Cardiac muscle cell (in vitro differentiated cells and primary cell): ENCODE data around the gene ERC2. TPM values are rescaled to one million over a fixed set of nuclear protein-coding genes. Genes with fewer than 3 reads are reported as not detected.

Experiments
- DNase-seq, 2 donors: peaks; one replicate each; pipeline versions ENCODE4 v3.0.0 to v3.0.0-alpha.2; 2010 to 2017; ENCODE audit warnings: low read depth in 1 of 2, low spot score in 1 of 2
- H3K27ac ChIP-seq: fragments of 200-600 bp; sonication (generic); 2 replicates; pipeline ENCODE4 v1.5.1; 2016
- H3K27me3 ChIP-seq: fragments of 200-600 bp; sonication (generic); 2 replicates; pipeline ENCODE4 v1.6.0; 2016; ENCODE audit warnings: control low read depth
- H3K36me3 ChIP-seq: fragments of 200-600 bp; sonication (generic); 2 replicates; pipeline ENCODE4 v1.5.1; 2016; ENCODE audit warnings: control low read depth
- H3K4me1 ChIP-seq: fragments of 200-600 bp; sonication (generic); 2 replicates; pipeline ENCODE4 v1.8.1; 2017; ENCODE audit warnings: low read depth, mild to moderate bottlenecking, mixed run types
- H3K4me3 ChIP-seq: fragments of 200-600 bp; sonication (generic); 2 replicates; pipeline ENCODE4 v1.5.1; 2016; ENCODE audit warnings: mild to moderate bottlenecking
- H3K9me3 ChIP-seq: fragments of 200-600 bp; sonication (generic); 2 replicates; pipeline ENCODE4 v1.5.1; 2017; ENCODE audit warnings: low read depth, mild to moderate bottlenecking, control low read depth
- polyA plus RNA-seq: library from polyadenylated mRNA; unstranded; fragments of >200 nt; fragmentation: Nextera tagmentation; extraction: Ambion mirVana; gene quantifications from 2 replicates; pipeline ENCODE4 v1.2.1, GENCODE V29; 2016
- total RNA-seq: library from RNA; depleted of rRNA; stranded (reverse); fragments of >200 nt; gene quantifications from 2 replicates; pipeline ENCODE4 v1.2.3, GENCODE V29; 2016
- TF ChIP-seq, protein P1 (sequence below): IDR thresholded peaks from 2 replicates; pipeline ENCODE4 v1.5.1; 2012; ENCODE audit warnings: low read depth, mild to moderate bottlenecking, low read length

The ERC2 gene
- total and polyA plus RNA-seq, 2 experiments from 2014 or later, result 18.1 to 29.0 TPM

DNA sequence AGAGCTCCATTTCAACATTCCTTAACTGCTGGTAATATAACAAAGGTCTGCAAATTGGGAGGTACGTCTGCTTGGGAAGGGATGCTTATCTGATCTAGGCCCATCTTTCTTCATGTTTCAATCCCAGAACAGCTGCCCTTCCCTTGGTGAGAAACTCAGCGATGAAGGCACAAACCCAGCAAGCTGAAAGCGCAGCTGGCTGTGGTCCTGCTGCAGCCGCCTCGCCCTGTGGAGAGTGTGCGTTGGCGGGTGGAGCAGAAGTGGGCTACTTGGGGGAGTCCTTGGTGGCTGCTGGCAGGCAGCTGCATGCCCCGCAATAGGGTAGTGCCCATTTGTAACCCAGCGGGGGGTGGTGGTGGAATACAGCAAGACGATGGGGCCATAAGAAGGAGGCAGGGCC is 820.6 kb downstream of the ERC2 start:
- no peaks in the 10 kb centered on the region for H3K9me3 ChIP-seq
- no peaks in the 10 kb centered on the region for H3K4me1 ChIP-seq
- H3K27ac ChIP-seq, result no peak overlapping the region
- H3K4me3 ChIP-seq, result no peak overlapping the region
- no peak for DNase-seq
- TF ChIP-seq, protein P1, sequence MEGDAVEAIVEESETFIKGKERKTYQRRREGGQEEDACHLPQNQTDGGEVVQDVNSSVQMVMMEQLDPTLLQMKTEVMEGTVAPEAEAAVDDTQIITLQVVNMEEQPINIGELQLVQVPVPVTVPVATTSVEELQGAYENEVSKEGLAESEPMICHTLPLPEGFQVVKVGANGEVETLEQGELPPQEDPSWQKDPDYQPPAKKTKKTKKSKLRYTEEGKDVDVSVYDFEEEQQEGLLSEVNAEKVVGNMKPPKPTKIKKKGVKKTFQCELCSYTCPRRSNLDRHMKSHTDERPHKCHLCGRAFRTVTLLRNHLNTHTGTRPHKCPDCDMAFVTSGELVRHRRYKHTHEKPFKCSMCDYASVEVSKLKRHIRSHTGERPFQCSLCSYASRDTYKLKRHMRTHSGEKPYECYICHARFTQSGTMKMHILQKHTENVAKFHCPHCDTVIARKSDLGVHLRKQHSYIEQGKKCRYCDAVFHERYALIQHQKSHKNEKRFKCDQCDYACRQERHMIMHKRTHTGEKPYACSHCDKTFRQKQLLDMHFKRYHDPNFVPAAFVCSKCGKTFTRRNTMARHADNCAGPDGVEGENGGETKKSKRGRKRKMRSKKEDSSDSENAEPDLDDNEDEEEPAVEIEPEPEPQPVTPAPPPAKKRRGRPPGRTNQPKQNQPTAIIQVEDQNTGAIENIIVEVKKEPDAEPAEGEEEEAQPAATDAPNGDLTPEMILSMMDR, result no peak
- no peaks in the 10 kb centered on the region for H3K36me3 ChIP-seq
- no peaks in the 10 kb centered on the region for H3K27me3 ChIP-seq

DNA sequence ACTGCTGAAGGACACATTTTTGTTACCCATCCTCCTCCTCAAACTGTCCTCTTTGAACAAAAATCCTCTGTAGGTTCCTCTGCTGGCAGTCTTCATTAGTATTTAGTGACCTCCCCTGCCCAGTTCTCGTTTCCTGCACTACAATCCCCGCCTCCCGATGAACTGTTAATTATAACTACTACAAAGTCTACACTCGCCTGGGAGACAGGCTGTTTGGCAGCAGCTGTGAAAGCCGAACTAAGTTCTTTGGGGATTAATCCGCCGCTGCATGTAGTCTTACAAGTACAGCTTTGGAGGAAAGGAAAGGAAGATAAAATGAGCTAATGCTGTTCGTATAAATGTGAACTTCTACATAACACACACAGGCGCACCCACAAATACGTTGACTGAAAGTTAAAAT is 821.2 kb downstream of the ERC2 start:
- no peak for DNase-seq
- Histone ChIP-seq H3K9me3 (no peaks in the 10 kb centered on the region), H3K4me3 (no peak overlapping the region), H3K36me3 (no peaks in the 10 kb centered on the region), H3K27me3 (no peaks in the 10 kb centered on the region), H3K27ac (no peak overlapping the region), H3K4me1 (no peaks in the 10 kb centered on the region)
- TF ChIP-seq, protein P1, result no peak

DNA sequence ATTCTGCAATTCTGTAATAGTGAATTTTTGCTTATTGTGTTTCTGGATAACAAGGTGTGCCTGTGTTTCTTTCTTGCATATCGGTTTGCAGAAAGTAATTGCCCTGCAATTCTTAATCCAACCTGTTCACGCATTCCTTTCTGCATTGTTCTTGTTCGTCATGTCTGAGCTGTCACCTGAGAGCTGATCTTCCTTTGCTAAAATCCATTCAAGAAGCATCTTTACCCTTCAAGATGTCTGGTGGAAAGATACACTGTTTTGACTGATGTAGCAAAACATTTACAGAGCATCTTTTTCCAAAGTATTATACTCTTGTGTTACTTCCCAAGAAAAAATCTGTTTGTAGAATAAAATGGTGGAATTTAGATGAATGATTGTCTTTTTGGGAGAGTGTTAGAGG is 822.1 kb downstream of the ERC2 start:
- no peak for DNase-seq
- no peaks in the 10 kb centered on the region for H3K27me3 ChIP-seq
- TF ChIP-seq, protein P1, result no peak
- no peak overlapping the region for H3K4me3 ChIP-seq
- H3K36me3 ChIP-seq, result no peaks in the 10 kb centered on the region
- H3K27ac ChIP-seq, result no peak overlapping the region
- no peaks in the 10 kb centered on the region for H3K9me3 ChIP-seq
- H3K4me1 ChIP-seq, result no peaks in the 10 kb centered on the region

DNA sequence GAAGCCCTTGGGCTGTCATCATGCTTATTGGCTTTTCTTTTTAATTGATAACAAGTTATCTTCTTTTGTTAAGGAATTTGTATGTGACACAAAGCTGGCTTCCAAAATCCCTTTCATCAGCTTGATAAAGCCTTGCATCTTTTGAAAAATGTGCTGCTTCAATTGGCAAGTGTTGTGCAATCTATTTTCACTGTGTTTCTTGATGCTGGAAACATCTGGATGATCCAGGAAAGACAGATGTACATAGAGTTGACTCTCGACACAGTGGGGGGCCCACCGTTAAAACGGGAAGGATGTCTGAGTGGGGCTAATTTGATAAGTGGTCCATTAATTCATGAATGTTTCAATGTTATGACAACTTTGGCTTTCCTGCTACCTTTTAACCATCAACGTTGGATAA is 822.8 kb downstream of the ERC2 start:
- H3K9me3 ChIP-seq, result no peaks in the 10 kb centered on the region
- DNase-seq, result no peak
- no peaks in the 10 kb centered on the region for H3K36me3 ChIP-seq
- no peaks in the 10 kb centered on the region for H3K4me1 ChIP-seq
- no peak overlapping the region for H3K4me3 ChIP-seq
- no peaks in the 10 kb centered on the region for H3K27me3 ChIP-seq
- H3K27ac ChIP-seq, result no peak overlapping the region
- TF ChIP-seq, protein P1, result no peak

DNA sequence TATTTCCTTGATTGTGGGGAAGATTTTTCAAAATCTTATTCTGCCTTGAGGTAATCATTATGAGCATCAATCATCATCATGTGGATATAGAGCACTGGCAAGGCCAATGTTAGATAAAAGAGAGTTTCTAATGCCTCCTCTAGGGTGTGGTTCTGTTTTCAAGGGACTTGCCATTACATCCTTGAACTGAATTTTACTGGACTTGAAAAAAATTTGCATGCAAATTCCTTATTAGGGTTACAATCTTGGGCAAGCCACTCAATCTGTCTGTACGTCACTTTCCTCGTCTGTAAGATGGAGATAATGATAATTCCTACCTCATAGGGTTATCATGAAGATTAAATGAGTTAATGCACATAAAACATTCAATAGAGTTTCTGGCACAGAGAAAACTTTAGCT is 825.0 kb downstream of the ERC2 start:
- Histone ChIP-seq H3K4me3 (no peak overlapping the region), H3K9me3 (no peaks in the 10 kb centered on the region), H3K4me1 (no peaks in the 10 kb centered on the region), H3K27me3 (no peaks in the 10 kb centered on the region), H3K36me3 (no peaks in the 10 kb centered on the region), H3K27ac (no peak overlapping the region)
- TF ChIP-seq, protein P1, result no peak
- DNase-seq, result no peak

DNA sequence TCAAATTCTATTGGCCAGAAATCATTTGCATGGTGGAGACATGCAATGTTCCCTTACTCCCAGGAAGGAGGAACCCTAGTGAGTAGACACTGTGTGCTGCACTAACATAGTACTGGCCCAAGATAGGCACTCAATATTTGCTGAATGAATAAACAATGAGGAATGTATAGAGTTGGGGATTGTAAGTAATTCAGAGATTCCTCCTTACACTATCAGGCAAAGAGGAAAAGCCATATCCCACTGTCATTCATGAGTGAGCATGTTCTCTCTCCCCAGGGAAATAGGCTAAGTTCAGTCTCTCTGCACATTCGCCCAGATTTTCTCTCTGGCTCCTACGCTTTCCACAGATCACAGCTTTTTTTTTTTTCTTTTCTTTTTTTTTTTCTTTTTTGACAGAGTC is 826.3 kb downstream of the ERC2 start:
- TF ChIP-seq, protein P1, result no peak
- H3K36me3 ChIP-seq, result no peaks in the 10 kb centered on the region
- H3K9me3 ChIP-seq, result no peaks in the 10 kb centered on the region
- H3K27ac ChIP-seq, result no peak overlapping the region
- DNase-seq, result no peak
- no peaks in the 10 kb centered on the region for H3K4me1 ChIP-seq
- no peaks in the 10 kb centered on the region for H3K27me3 ChIP-seq
- no peak overlapping the region for H3K4me3 ChIP-seq
